ENCODE data around the gene TCF7L1.
A peak's percentile ranks its signal among the peaks of the same experiment; 100 is the strongest.
"Not testable (repeated sequence)": the region's sequence is repeated elsewhere in the genome, so short reads cannot be mapped to it uniquely, and the experiment has no call there.

Gene TCF7L1

DNA sequence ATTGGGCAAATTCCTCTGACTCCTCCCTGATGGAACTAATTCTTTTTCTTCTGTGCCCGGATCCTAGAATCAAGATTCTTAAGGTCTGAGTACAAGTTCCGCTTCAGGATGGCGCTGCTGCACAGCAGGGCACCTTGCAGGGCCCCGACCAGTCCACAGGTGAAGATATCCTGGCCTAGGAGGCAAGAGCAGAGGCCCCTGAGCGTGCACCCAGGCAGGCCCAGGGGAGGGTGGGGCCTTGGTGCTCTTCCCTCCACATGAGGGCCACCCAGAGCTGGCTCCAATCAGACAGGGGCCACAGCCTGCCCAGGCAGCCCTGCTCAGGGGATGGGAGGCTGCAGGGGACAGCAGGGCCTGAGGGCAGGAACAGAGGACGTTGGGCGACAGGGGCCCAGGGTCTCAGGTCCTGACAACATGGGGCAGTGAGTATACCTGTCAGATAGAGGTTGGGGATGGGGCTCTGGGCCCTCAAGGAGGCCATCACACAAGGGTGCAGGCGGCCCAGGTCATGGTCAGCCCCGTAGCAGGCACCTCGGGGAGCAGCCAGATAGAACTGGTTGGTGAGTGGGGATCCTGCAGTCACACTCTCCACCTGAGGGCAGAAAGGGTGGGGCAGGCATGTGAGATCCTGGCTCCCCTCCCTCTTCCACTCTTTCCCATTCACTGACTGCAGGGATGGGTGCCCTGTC lies 210.2 kb downstream of the TCF7L1 start:
- DNase-seq (ENCODE audit: low spot score); FAIRE-seq: not testable (repeated sequence)

DNA sequence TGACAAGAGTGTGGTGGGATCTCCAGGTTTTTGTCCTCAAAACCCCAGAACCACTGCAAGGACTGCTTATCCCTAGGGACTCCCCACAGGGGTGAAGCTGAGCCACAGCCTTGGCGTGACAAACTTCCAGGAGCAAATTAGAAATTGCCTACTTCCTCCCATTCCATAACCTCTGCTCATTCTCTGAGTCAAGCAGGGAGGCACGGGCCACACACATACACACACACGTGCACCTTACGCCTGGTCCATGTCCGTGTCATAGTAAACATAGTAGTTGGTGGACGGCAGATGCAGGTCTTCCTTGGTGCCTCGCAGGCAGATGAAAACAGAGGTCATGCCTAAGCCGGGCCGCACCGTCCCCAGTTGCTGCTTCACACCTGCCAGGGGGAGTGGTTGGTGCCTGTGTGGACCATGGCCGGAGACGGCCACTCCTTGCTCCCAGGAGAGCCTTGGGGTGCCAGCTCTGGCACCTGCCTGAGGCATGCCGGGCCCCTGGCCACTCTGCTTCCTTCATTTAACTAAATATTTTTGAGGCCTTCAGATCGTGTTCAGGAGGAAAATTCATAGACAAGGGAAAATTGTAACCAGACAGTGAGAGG lies 211.3 kb downstream of the TCF7L1 start:
- no peak for FAIRE-seq

DNA sequence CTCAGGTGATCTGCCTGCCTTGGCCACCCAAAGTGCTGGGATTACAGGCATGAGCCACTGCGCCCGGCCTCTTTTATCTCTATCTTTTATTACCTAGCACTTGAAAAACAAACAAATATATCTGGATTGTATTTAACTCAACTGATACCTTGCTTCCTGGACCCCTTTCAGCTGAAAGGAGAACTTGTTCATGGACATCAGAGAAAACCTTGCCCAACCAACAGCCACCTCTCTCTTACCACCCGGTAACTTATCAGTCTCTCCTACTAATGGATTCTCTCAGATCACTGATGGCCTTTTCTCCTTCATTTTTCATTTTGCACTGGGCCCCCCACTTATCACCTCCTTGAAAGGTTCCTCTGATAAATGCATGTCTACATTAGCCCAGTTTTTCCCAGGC lies 214.4 kb downstream of the TCF7L1 start:
- DNase-seq (ENCODE audit: low spot score) = no peak
- FAIRE-seq = no peak

More for the DNA sequence above, 211.3 kb downstream of the TCF7L1 start:
- no peak for DNase-seq (ENCODE audit: low spot score)

DNA sequence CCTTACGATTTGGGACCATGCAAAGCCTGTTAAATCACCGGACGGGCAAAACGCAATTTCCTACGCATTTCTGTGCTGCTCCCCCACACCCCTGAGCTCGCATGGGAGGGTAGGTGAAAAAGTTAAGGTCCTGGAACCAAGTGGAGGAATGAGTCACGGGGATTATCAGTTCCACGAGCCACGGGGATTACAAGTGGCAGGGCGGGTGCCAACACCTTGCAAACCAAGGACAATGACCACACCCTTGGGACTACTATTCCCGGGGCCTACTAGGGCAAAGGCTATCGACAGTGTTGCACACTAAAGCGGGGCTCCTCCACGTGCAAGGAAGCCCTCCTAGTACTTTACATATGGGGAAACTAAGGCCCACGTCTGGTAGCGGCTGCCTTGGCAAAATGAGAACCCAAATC lies 220.7 kb downstream of the TCF7L1 start:
- DNase-seq (ENCODE audit: low spot score) = peak; percentile 39
- FAIRE-seq = no peak

DNA sequence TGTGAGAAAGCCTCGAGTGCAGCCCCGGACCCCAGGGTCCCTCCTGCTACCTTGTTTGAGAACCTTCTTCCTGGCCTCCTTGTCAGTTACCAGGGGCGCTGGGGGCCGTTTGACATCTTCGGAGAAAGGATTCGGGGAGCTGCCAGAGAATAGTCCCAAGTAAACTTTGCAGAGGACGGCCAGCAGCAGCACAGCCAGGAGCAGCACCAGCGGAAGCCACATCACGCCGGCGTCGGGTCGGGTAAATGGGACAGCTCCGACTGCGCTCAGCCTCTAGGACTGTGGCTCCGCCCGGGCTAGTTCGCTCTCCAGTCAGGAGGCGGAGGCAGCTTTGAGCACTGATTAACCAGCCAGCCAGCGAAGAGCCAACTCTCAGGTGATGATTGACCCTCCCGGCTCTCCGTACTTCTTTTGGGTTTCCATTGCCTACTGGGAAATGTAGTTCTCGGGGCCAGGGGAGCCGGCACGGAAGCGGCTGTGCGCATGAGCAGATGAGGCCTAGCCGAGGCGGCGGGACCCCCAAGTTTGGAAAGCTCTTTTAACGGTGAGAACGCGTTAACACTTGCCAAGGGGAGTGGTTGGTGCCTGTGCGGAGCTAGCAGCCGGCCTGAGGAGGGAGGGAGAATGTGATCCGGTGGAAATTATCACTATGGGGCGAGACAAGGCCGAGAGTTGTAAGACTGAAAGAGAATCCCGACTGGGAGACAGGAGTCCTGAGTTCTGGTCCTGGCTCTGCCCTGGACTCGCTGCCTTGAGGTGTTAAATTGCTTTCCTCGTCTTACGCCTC lies 221.3 kb downstream of the TCF7L1 start, which contains the start of the genes ELMOD3 and RETSAT:
TSS of gene ELMOD3 (plus strand) at position 484 of the 787 bp plus-strand sequence. CDS start 2,430 bp downstream, outside the sequence.
TSS of gene RETSAT (minus strand) at position 243 of the 787 bp plus-strand sequence. CDS start at position 222, 21 bp downstream.
- no peak for FAIRE-seq

DNA sequence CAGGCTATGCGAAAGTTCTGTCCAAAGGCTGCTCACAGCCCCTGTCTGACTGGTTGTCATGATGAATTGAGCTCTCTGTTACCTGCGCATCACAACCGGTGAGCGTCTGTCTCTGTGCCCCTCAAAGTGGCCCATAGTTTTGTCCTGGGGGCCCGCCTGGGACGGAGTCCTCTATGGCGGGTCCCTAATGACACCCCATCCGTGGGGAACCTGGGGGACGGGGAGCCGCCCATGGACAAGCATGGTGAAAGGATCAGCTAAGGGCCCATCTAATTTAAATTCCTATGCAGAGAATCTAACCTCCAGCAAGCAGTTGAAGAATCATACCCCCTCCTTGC lies 221.8 kb downstream of the TCF7L1 start:
- FAIRE-seq (no peak), DNase-seq (ENCODE audit: low spot score) (no peak)

More for the DNA sequence above, 221.3 kb downstream of the TCF7L1 start, which contains the start of the genes ELMOD3 and RETSAT:
- peak; percentile 99 for DNase-seq (ENCODE audit: low spot score)

DNA sequence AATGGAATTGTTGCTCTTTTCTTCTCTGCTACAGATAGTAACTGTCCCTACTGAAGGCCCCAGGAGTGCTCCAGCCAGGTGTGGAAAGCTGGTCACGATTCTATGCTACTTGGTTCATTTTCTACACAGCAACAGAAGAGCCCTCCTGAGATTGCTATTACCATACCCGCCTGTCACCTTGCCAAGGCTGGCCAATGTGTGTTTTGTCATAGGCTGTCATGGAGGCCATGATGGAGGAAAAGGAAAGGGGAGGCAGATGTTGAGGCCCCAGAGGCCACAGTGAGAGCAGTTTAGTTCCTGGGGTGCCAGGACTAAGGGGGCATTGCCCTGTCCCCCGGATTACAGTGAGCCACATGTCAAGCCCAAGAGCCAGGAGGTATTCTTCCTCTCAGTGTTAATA lies 222.3 kb downstream of the TCF7L1 start:
- no peak for DNase-seq (ENCODE audit: low spot score)
- no peak for FAIRE-seq

DNA sequence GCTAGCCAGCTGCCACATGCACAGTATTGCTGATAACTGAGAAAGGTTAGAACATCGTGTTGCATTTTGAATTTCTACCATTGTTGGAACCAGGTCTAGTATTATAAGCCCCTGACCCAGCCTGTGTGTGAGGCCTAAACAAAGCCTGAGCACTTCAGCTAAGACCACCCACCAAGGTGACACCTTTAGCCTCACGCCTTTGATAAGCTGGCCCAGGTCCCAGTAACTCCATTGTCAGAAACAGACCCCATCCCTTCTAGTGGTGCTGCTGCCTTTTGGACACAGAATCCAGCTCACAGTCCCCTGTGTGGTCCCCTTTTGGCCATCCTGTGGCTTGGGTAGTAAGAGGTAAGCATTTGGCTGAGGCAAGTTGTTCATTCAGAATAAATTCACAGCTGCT lies 223.0 kb downstream of the TCF7L1 start:
- FAIRE-seq (no peak), DNase-seq (ENCODE audit: low spot score) (no peak)

DNA sequence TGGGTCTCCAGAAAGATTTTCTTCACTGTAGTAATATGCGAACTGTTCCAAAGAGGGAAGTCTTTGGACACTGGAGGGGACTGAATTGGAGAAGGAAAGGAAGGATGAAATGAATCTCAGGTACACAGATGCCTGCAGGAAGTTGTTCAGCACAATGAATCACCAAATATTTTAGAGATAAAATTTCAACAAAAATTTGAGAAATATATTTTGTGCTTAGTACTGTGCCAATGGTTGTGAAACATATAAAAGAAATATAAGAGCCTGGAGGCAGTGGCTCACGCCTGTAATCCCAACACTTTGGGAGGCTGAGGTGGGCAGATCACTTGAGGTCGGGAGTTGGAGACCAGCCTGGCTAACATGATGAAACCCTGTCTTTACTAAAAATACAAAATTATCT lies 224.5 kb downstream of the TCF7L1 start:
- no peak for DNase-seq (ENCODE audit: low spot score)
- FAIRE-seq = no peak

All from urothelium cell line (cell line).